ENCODE measurements around the gene PCDH15.

PCDH15 gene

DNA sequence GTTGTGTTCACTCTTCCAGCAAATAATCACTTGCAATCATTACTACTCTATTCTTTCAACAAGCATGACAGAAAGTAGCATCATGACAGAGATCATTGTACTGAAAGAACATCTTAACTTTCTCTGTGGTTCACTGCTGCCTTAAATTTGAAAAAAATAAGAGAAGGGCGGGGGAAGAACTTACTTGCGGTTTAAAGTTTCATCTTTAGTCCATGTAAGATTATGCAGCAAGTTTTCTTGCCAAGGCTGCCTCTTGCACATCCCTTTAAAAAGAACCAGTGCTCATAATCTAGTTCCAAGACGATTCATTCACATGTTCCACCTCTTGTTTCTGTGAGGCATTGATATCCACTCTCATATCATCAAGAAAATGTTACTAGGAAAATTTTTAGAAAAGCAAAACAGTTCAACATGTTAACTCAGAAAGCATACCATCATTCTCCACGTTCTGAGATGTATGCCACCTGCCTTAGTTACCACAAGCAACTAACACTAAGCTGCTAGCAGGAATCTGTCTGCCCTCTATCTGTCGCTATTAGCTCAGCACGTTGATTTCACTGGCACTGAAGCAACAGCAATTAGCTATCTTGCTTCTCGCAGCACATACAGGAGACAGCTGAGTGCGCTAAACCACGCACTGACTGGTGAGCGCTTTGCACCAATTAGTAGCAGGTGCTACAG is at the start of gene PCDH15:
PCDH15 (minus strand) TSS at position 491 of the 681 bp plus-strand sequence. CDS start 136,969 bp downstream, outside the sequence.
- no peaks in the 10 kb centered on the region for H3K4me1 ChIP-seq (ENCODE audit: control insufficient read depth, insufficient read depth, low read length, unreplicated experiment)
- H3K4me3 ChIP-seq (ENCODE audit: low read depth, low read length), result no peak within 1 kb of the TSS
- no peak within 1 kb of the TSS for H2AFZ ChIP-seq (ENCODE audit: low read length, unreplicated experiment)
- H3K27ac ChIP-seq (ENCODE audit: low read depth, low read length), result no peak within 1 kb of the TSS
- H3K79me2 ChIP-seq (ENCODE audit: control insufficient read depth, insufficient read depth, low read length, unreplicated experiment), result no peaks in the 10 kb centered on the region
- H3K27me3 ChIP-seq (ENCODE audit: insufficient read depth, low read length), result no peaks in the 10 kb centered on the region
- no peaks in the 10 kb centered on the region for H3K36me3 ChIP-seq (ENCODE audit: insufficient read depth, low read length)

DNA sequence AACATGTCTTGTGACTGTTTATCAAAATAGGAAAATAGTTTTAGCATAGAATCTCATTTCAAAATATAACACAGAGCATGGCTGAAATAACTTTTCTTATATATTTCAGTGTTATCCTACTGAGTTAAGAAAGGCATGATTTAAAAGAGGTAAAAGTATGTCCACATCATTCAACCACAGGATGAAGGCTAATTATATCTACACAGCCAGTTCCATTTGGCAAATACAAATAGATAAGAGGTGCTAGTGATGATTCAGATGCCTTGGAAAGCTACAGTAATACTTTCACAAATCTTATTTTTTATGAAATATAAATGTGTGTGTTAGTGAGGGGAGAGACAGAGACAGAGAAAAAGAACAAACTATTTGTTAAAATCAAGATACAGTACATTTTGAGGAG is 42.9 kb upstream of the PCDH15 start:
- no peak overlapping the region for H2AFZ ChIP-seq (ENCODE audit: low read length, unreplicated experiment)
- no peaks in the 10 kb centered on the region for H3K4me1 ChIP-seq (ENCODE audit: control insufficient read depth, insufficient read depth, low read length, unreplicated experiment)
- H3K4me3 ChIP-seq (ENCODE audit: low read depth, low read length), result no peak overlapping the region
- no peaks in the 10 kb centered on the region for H3K79me2 ChIP-seq (ENCODE audit: control insufficient read depth, insufficient read depth, low read length, unreplicated experiment)
- no peaks in the 10 kb centered on the region for H3K36me3 ChIP-seq (ENCODE audit: insufficient read depth, low read length)
- no peaks in the 10 kb centered on the region for H3K27me3 ChIP-seq (ENCODE audit: insufficient read depth, low read length)
- no peak overlapping the region for H3K27ac ChIP-seq (ENCODE audit: low read depth, low read length)

DNA sequence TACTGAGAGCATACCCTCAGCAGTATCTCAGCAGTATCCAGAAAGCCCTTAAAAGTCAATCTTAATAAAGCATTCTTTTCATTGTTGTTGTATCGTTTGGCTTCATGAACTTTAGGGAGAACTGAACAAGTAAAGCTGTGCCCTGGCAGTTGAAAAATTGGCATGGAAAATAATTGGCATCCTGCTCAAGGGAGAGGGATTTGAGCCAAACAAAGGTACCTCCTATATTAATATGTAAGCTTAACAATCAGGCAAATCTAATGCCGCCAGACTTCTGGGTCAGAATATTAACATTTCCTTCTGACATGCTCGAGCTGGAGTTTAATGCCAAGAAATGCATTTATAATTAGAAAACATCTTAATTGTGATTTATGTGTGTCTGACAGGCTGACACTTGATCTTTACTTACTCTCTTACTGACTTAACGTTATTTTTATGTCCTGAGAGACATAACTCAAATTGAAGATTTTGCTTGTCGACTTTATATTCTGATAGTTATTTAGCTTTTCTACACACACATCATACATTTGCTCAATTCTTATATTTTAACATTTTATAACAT is 42.1 kb upstream of the PCDH15 start:
- Histone ChIP-seq H2AFZ (ENCODE audit: low read length, unreplicated experiment) (no peak overlapping the region), H3K4me1 (ENCODE audit: control insufficient read depth, insufficient read depth, low read length, unreplicated experiment) (no peaks in the 10 kb centered on the region), H3K4me3 (ENCODE audit: low read depth, low read length) (no peak overlapping the region), H3K36me3 (ENCODE audit: insufficient read depth, low read length) (no peaks in the 10 kb centered on the region), H3K27me3 (ENCODE audit: insufficient read depth, low read length) (no peaks in the 10 kb centered on the region), H3K27ac (ENCODE audit: low read depth, low read length) (no peak overlapping the region), H3K79me2 (ENCODE audit: control insufficient read depth, insufficient read depth, low read length, unreplicated experiment) (no peaks in the 10 kb centered on the region)

DNA sequence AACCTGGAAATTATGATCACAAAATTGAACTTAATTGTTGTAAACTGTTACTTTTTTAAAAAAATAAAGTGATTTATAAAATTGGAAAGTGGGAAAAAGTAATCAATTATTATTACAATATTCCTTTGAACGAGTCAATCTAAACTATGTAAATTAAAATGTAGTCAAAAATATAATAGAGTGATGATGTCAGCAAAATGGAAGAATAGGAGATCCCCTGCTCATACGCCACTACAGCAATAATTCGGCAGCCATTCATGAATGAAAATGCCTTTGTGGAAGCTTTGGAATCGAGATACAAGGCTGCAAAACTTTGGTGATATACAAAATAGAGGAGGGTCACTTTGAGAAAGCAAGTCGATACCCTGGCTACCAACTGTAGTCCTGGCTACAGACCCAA is 36.4 kb upstream of the PCDH15 start:
- H2AFZ ChIP-seq (ENCODE audit: low read length, unreplicated experiment), result no peak overlapping the region
- H3K4me3 ChIP-seq (ENCODE audit: low read depth, low read length), result no peak overlapping the region
- H3K4me1 ChIP-seq (ENCODE audit: control insufficient read depth, insufficient read depth, low read length, unreplicated experiment), result no peaks in the 10 kb centered on the region
- no peaks in the 10 kb centered on the region for H3K36me3 ChIP-seq (ENCODE audit: insufficient read depth, low read length)
- no peak overlapping the region for H3K27ac ChIP-seq (ENCODE audit: low read depth, low read length)
- H3K79me2 ChIP-seq (ENCODE audit: control insufficient read depth, insufficient read depth, low read length, unreplicated experiment), result no peaks in the 10 kb centered on the region
- H3K27me3 ChIP-seq (ENCODE audit: insufficient read depth, low read length), result no peaks in the 10 kb centered on the region

DNA sequence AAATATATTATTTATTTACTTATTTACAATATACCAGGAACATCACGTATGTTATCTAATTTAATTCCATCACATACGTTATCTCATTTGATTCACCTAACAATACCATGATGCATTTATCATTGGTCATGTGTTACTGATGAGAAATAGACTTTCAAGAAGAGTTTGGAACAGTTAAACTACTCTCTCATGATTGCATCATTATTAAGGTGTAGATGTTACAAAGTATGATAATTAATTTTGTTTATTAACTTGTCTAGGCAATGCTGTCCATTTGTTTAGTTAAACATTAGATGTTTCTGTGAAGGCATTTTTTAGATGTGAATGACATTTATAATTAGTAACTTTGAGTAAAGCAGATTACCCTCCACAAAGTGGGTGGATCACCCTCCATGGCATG is 32.0 kb upstream of the PCDH15 start:
- H3K79me2 ChIP-seq (ENCODE audit: control insufficient read depth, insufficient read depth, low read length, unreplicated experiment), result no peaks in the 10 kb centered on the region
- H3K4me1 ChIP-seq (ENCODE audit: control insufficient read depth, insufficient read depth, low read length, unreplicated experiment), result no peaks in the 10 kb centered on the region
- H2AFZ ChIP-seq (ENCODE audit: low read length, unreplicated experiment), result no peak overlapping the region
- H3K27me3 ChIP-seq (ENCODE audit: insufficient read depth, low read length), result no peaks in the 10 kb centered on the region
- no peak overlapping the region for H3K27ac ChIP-seq (ENCODE audit: low read depth, low read length)
- no peaks in the 10 kb centered on the region for H3K36me3 ChIP-seq (ENCODE audit: insufficient read depth, low read length)
- H3K4me3 ChIP-seq (ENCODE audit: low read depth, low read length), result no peak overlapping the region

DNA sequence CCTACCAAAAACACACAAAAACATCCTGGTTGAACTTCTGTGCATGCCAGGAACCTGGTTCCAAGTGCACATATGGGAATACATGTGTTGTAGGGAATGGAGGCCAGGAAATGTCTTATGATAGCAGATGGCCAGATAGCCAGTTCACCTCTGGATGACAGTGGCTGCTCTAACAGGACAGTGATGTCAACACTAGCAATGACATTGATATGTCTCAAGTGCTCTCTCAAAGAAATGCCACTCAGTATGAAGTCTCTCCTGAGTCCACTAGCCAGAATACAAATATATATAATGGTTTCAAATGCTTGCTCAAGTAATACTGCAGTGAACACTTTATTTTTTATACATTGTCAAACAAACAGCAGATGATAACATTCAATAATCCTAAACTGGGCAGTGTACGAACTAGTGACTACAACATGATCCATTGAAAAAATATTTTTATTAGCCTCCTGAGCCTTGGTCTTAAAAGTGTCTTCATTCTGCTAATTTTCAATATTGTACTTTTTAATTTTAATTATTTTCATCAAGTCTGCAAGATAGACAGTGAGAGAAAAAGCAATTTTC is 26.0 kb upstream of the PCDH15 start:
- Histone ChIP-seq H3K27ac (ENCODE audit: low read depth, low read length) (no peak overlapping the region), H3K4me1 (ENCODE audit: control insufficient read depth, insufficient read depth, low read length, unreplicated experiment) (no peaks in the 10 kb centered on the region), H3K27me3 (ENCODE audit: insufficient read depth, low read length) (no peaks in the 10 kb centered on the region), H3K36me3 (ENCODE audit: insufficient read depth, low read length) (no peaks in the 10 kb centered on the region), H3K79me2 (ENCODE audit: control insufficient read depth, insufficient read depth, low read length, unreplicated experiment) (no peaks in the 10 kb centered on the region), H3K4me3 (ENCODE audit: low read depth, low read length) (no peak overlapping the region), H2AFZ (ENCODE audit: low read length, unreplicated experiment) (no peak overlapping the region)

DNA sequence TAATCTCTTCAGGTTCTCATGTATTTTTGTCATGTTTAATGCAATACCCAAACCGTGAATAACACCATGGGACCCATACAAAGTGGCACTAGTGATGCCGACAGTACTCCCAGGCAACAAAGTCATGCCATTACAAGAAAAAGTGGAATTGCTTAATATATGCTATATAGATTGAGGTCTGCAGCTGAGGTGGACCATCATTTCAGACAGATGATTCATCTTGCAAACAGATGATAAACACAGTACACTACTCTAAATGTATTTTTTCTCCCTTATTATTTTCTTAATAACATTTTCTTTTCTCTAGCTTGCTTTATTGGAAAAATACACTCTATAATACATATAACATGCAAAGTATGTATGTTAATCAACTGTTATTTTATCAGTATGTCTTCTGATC is 14.6 kb upstream of the PCDH15 start:
- no peak overlapping the region for H3K27ac ChIP-seq (ENCODE audit: low read depth, low read length)

DNA sequence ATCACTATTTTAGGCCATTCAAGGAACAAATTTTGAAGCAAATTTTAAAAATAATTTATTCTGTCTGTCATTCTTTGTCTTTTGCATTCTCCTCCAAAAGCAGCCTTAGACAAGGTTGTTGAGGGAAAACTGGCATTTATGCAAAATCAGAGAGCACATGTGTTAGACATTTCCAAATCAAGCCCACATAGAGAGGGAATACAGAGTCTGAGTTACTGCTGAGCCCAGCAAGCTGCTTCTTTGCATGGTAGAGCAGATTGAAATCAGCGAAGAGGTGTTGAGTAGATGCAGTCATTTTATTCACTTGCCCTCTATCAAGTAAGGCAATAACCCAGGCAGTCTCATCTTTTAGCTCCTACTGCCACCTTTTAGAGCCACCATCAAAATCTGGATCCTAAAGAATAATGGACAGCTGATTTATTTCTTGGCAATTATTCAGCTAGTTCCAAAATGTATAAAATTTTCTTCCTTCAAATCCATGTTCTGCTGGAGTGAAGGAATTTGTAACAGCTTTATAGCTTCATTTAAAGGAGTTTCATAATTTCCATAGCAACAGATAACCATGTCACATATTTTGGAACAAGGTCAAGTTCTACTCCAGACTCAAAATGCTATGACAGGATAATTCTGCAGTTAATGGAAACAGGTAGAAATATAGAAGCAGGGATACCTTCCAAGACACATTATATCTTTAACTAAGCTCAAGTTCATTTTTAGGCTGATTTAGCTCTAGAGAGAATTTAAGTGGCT is 7.3 kb upstream of the PCDH15 start:
- Histone ChIP-seq H3K27me3 (ENCODE audit: insufficient read depth, low read length) (no peaks in the 10 kb centered on the region), H2AFZ (ENCODE audit: low read length, unreplicated experiment) (no peak overlapping the region), H3K4me3 (ENCODE audit: low read depth, low read length) (no peak overlapping the region), H3K27ac (ENCODE audit: low read depth, low read length) (no peak overlapping the region), H3K36me3 (ENCODE audit: insufficient read depth, low read length) (no peaks in the 10 kb centered on the region), H3K79me2 (ENCODE audit: control insufficient read depth, insufficient read depth, low read length, unreplicated experiment) (no peaks in the 10 kb centered on the region), H3K4me1 (ENCODE audit: control insufficient read depth, insufficient read depth, low read length, unreplicated experiment) (no peaks in the 10 kb centered on the region)

More for the DNA sequence above, 14.6 kb upstream of the PCDH15 start:
- Histone ChIP-seq H3K36me3 (ENCODE audit: insufficient read depth, low read length) (no peaks in the 10 kb centered on the region), H3K27me3 (ENCODE audit: insufficient read depth, low read length) (no peaks in the 10 kb centered on the region), H2AFZ (ENCODE audit: low read length, unreplicated experiment) (no peak overlapping the region), H3K4me1 (ENCODE audit: control insufficient read depth, insufficient read depth, low read length, unreplicated experiment) (no peaks in the 10 kb centered on the region), H3K79me2 (ENCODE audit: control insufficient read depth, insufficient read depth, low read length, unreplicated experiment) (no peaks in the 10 kb centered on the region), H3K4me3 (ENCODE audit: low read depth, low read length) (no peak overlapping the region)

DNA sequence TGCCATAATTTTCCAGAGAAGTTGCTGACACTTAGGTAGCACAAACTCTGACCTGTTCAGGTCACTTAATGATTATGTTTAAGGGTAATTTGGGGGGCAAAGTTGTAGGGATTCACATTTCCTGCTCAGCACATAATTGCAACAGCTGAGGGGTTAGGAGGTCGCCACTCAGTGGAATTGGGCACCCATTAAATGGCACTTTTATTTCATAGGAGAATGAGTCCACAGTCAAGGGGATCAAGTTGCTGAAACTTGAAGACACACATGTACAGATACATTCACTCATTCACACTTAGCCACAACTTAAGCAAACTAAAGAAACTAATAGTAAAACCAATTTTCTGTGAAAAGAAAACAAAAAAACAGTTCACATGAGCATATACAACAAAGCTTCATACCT is 1.5 kb downstream of the PCDH15 start:
- Histone ChIP-seq H2AFZ (ENCODE audit: low read length, unreplicated experiment) (no peak overlapping the region), H3K4me1 (ENCODE audit: control insufficient read depth, insufficient read depth, low read length, unreplicated experiment) (no peaks in the 10 kb centered on the region), H3K79me2 (ENCODE audit: control insufficient read depth, insufficient read depth, low read length, unreplicated experiment) (no peaks in the 10 kb centered on the region), H3K27me3 (ENCODE audit: insufficient read depth, low read length) (no peaks in the 10 kb centered on the region), H3K4me3 (ENCODE audit: low read depth, low read length) (no peak overlapping the region), H3K36me3 (ENCODE audit: insufficient read depth, low read length) (no peaks in the 10 kb centered on the region), H3K27ac (ENCODE audit: low read depth, low read length) (no peak overlapping the region)

DNA sequence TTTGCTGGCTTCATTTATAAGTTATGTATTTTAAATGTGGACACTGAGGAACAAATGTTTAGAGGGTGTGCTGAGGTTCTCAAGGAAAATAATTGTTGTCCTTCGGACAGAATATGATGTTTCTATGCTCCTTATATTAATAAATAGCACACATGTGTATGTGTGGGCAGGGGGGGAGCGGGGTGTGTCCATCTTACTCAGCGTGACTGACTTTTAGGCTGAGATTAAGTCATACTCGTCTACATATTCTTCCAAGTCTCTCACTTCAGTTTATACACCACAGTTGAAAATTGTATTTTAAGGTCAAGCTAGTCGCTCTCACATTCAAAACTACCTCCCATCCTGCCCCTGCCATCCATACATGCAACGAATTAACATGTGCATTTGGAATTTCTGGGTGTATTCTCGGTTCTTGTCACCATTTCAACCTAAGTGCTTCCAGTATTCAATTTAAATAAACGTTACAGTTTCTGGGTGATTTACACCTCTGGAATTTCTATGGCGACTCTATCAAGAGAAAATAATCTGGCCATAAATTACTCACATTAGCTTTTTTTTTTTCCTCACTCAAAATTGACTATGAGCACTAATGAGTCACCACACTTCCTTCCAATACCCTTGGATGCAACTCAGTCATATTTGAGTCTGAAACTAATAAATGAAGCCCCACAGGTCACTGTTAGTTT is 3.3 kb downstream of the PCDH15 start:
- no peak overlapping the region for H3K27ac ChIP-seq (ENCODE audit: low read depth, low read length)

More for the DNA sequence above, 3.3 kb downstream of the PCDH15 start:
- H3K79me2 ChIP-seq (ENCODE audit: control insufficient read depth, insufficient read depth, low read length, unreplicated experiment), result no peaks in the 10 kb centered on the region
- H3K4me1 ChIP-seq (ENCODE audit: control insufficient read depth, insufficient read depth, low read length, unreplicated experiment), result no peaks in the 10 kb centered on the region
- H3K4me3 ChIP-seq (ENCODE audit: low read depth, low read length), result no peak overlapping the region
- H2AFZ ChIP-seq (ENCODE audit: low read length, unreplicated experiment), result no peak overlapping the region
- H3K27me3 ChIP-seq (ENCODE audit: insufficient read depth, low read length), result no peaks in the 10 kb centered on the region
- no peaks in the 10 kb centered on the region for H3K36me3 ChIP-seq (ENCODE audit: insufficient read depth, low read length)

Measured in ACC112 (cell line).